Smooth muscle cell (in vitro differentiated cells): ENCODE data around the gene UNC93A. TPM values are rescaled to one million over a fixed set of nuclear protein-coding genes. Genes with fewer than 3 reads are reported as not detected.

Experiments
- DNase-seq: peaks from one replicate; lab custom pipeline; 2025; ENCODE audit not compliant: unreplicated experiment; lab: John Stamatoyannopoulos, UW
- H2AFZ ChIP-seq: fragments of 200-600 bp; sonication (generic); 2 replicates; pipeline ENCODE4 v1.6.0; 2016; ENCODE audit warnings: antibody characterized with exemption, low read depth, mild to moderate bottlenecking
- H3F3A ChIP-seq: fragments of 200-600 bp; sonication (generic); 2 replicates; pipeline ENCODE4 v1.6.0; 2017; ENCODE audit warnings: antibody characterized with exemption, low read depth
- H3K27ac ChIP-seq: fragments of 200-600 bp; sonication (generic); 2 replicates; pipeline ENCODE4 v1.5.1; 2016; ENCODE audit warnings: low read depth, mild to moderate bottlenecking
- H3K27me3 ChIP-seq: fragments of 200-600 bp; sonication (generic); 2 replicates; pipeline ENCODE4 v1.6.1; 2016; ENCODE audit warnings: low read depth, mild to moderate bottlenecking
- H3K36me3 ChIP-seq: fragments of 200-600 bp; sonication (generic); 2 replicates; pipeline ENCODE4 v1.5.1; 2016; ENCODE audit warnings: low read depth
- H3K4me1 ChIP-seq: fragments of 200-600 bp; sonication (generic); 2 replicates; pipeline ENCODE4 v1.5.1; 2016; ENCODE audit warnings: low read depth
- H3K4me2 ChIP-seq: fragments of 200-600 bp; sonication (generic); 2 replicates; pipeline ENCODE4 v1.6.0; 2016; ENCODE audit warnings: mild to moderate bottlenecking
- H3K4me3 ChIP-seq: fragments of 200-600 bp; sonication (generic); 2 replicates; pipeline ENCODE4 v1.5.1; 2016; ENCODE audit warnings: mild to moderate bottlenecking
- H3K79me2 ChIP-seq: fragments of 200-600 bp; sonication (generic); 2 replicates; pipeline ENCODE4 v1.6.0; 2016; ENCODE audit warnings: low read depth, mild to moderate bottlenecking
- H3K9ac ChIP-seq: fragments of 200-600 bp; sonication (generic); 2 replicates; pipeline ENCODE4 v1.6.0; 2016; ENCODE audit warnings: low read depth
- H3K9me3 ChIP-seq: fragments of 200-600 bp; sonication (generic); replicated peaks from 2 replicates; pipeline ENCODE4 v1.5.1; 2016; ENCODE audit warnings: low read depth
- H4K20me1 ChIP-seq: fragments of 200-600 bp; sonication (generic); 2 replicates; pipeline ENCODE4 v1.6.0; 2016; ENCODE audit warnings: low read depth
- CTCF ChIP-seq: fragments of 200-600 bp; sonication (generic); IDR thresholded peaks from 2 replicates; pipeline ENCODE4 v1.5.1; 2017; ENCODE audit warnings: borderline replicate concordance, mild to moderate bottlenecking, antibody characterized with exemption; ENCODE audit not compliant: insufficient read depth, poor library complexity, severe bottlenecking
- WGBS: methylation state at CpG from one replicate; pipeline ENCODE4 v1.1.7; 2016; ENCODE audit warnings: low lambda C conversion rate; 5-methylcytosine and 5-hydroxymethylcytosine counted together
- polyA plus RNA-seq: library from polyadenylated mRNA; unstranded; fragments of >200 nt; fragmentation: Nextera tagmentation; extraction: Ambion mirVana; gene quantifications from 2 replicates; pipeline ENCODE4 v1.2.1, GENCODE V29; 2016
- total RNA-seq: library from RNA; depleted of rRNA; stranded (reverse); fragments of >200 nt; gene quantifications from 2 replicates; pipeline ENCODE4 v1.2.3, GENCODE V29; 2014

UNC93A gene
- total and polyA plus RNA-seq, 2 experiments from 2014 or later: not detected

- no peak for TF ChIP-seq CTCF
- H3K36me3 ChIP-seq: no peaks in the 10 kb centered on the region
- H3K9ac ChIP-seq: no peak overlapping the region
- H3K9me3 ChIP-seq: no peaks in the 10 kb centered on the region
- no peaks in the 10 kb centered on the region for H3K79me2 ChIP-seq
- DNase-seq: no peak
- no peaks in the 10 kb centered on the region for H4K20me1 ChIP-seq
- 98% methylated on average over 13 of the region's 13 CpGs for WGBS
- H3K27ac ChIP-seq: no peak overlapping the region
- H3K4me2 ChIP-seq: no peak overlapping the region
- no peaks in the 10 kb centered on the region for H3K27me3 ChIP-seq
- no peaks in the 10 kb centered on the region for H3K4me1 ChIP-seq
- H3K4me3 ChIP-seq: no peak overlapping the region
- H2AFZ ChIP-seq: no peak overlapping the region
- H3F3A ChIP-seq: no peaks in the 10 kb centered on the region
These were observed 34.7 kb downstream of the UNC93A start for GRCh38 chr6:167325766-167326165.

- H3K9ac ChIP-seq: no peak overlapping the region
- no peaks in the 10 kb centered on the region for H3K4me1 ChIP-seq
- no peak for TF ChIP-seq CTCF
- 81% methylated on average over 4 of the region's 4 CpGs for WGBS
- no peaks in the 10 kb centered on the region for H3K36me3 ChIP-seq
- H3K27ac ChIP-seq: no peak overlapping the region
- no peak for DNase-seq
- no peak overlapping the region for H3K4me3 ChIP-seq
- H2AFZ ChIP-seq: no peak overlapping the region
- no peaks in the 10 kb centered on the region for H3K79me2 ChIP-seq
- H3F3A ChIP-seq: no peaks in the 10 kb centered on the region
- no peaks in the 10 kb centered on the region for H3K27me3 ChIP-seq
- no peaks in the 10 kb centered on the region for H3K9me3 ChIP-seq
- H3K4me2 ChIP-seq: no peak overlapping the region
- no peaks in the 10 kb centered on the region for H4K20me1 ChIP-seq
These were observed 36.3 kb downstream of the UNC93A start for GRCh38 chr6:167327391-167327790.

- no peak overlapping the region for H3K4me2 ChIP-seq
- H3K4me3 ChIP-seq: no peak overlapping the region
- H3K9me3 ChIP-seq: no peaks in the 10 kb centered on the region
- 94% methylated on average over 5 of the region's 5 CpGs for WGBS
- H3F3A ChIP-seq: no peaks in the 10 kb centered on the region
- TF ChIP-seq CTCF: no peak
- H2AFZ ChIP-seq: no peak overlapping the region
- no peaks in the 10 kb centered on the region for H3K27me3 ChIP-seq
- DNase-seq: no peak
- H3K4me1 ChIP-seq: no peaks in the 10 kb centered on the region
- no peaks in the 10 kb centered on the region for H3K36me3 ChIP-seq
- H3K9ac ChIP-seq: no peak overlapping the region
- H3K27ac ChIP-seq: no peak overlapping the region
- no peaks in the 10 kb centered on the region for H3K79me2 ChIP-seq
- H4K20me1 ChIP-seq: no peaks in the 10 kb centered on the region
These were observed 37.0 kb downstream of the UNC93A start for GRCh38 chr6:167328086-167328485.

GRCh38 chr6:167329014-167329413 is 37.9 kb downstream of the UNC93A start:
- Histone ChIP-seq H3K27me3 (no peaks in the 10 kb centered on the region), H3K4me1 (no peaks in the 10 kb centered on the region), H3K4me2 (no peak overlapping the region), H3K79me2 (no peaks in the 10 kb centered on the region), H3K27ac (no peak overlapping the region), H3K4me3 (no peak overlapping the region), H2AFZ (no peak overlapping the region), H3F3A (no peaks in the 10 kb centered on the region), H3K9me3 (no peaks in the 10 kb centered on the region), H4K20me1 (no peaks in the 10 kb centered on the region), H3K36me3 (no peaks in the 10 kb centered on the region), H3K9ac (no peak overlapping the region)
- 79% methylated on average over 8 of the region's 8 CpGs for WGBS
- no peak for TF ChIP-seq CTCF
- DNase-seq: no peak
